DMS153 treated with DMSO at 0.1 percent for 48 hours (cell line): Measurements from ENCODE around the gene COL21A1.
"Not testable (repeated sequence)": the region's sequence is repeated elsewhere in the genome, so short reads cannot be mapped to it uniquely, and the experiment has no call there.

Source experiments
- DNase-seq: peaks from one replicate; lab custom pipeline; 2025; ENCODE audit not compliant: unreplicated experiment; lab: John Stamatoyannopoulos, UW

The COL21A1 gene

GRCh38 chr6:56021943-56022342 lies 225.4 kb downstream of the COL21A1 start:
- DNase-seq: no peak

- DNase-seq: no peak
Measured at GRCh38 chr6:56019973-56020372, 227.4 kb downstream of the COL21A1 start.

- DNase-seq: no peak
Measured at GRCh38 chr6:56017198-56017597, 230.2 kb downstream of the COL21A1 start.

DNA sequence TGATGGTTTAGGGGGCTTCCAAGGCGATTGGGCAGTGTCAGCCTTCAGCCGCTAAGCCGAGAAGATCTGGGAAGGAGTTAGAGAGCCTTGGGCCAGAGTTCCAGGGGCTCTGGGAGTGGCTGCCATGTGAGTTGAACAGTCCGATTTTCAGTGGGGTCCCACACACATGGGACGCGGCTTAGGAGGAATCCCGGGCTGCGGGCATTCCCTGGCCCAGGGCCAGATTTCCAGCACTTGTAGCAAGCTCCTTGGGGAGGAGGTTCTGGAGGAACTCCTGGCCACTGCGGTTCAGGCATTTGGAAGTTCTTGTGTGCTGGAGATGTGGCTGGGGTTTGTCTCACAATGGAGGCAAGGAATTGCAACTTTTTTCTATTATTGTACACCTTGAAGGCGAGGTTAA lies 233.3 kb downstream of the COL21A1 start:
- not testable (repeated sequence) for DNase-seq

DNA sequence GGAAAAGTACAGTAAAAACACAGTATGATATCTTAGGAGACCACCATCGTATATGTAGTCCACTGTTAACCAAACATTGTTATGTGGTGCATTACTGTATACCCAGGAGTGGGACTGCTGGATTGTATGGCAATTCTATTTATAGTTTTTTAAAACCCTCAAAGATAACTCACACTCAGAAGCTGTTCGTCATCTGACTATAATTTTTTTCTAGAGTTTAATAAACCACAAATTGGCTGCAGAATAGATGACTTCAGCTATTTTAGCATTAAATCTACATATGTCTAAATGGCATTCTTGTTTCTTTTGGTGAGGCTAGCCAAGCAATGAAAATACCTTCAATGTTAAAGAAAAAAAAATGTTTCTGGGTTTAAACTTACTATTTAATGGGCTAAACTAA lies 237.7 kb downstream of the COL21A1 start:
- DNase-seq: no peak
